Measurements from ENCODE around the gene DPH2. TPM values are rescaled to one million over a fixed set of nuclear protein-coding genes. Genes with fewer than 3 reads are reported as not detected.

The DPH2 gene
- total and polyA plus RNA-seq, 10 of the 15 experiments (the other 5 are each of a cell fraction or from before 2014, with no cell fraction given) = 13.1 to 82.9 (median 52.0) TPM

DNA sequence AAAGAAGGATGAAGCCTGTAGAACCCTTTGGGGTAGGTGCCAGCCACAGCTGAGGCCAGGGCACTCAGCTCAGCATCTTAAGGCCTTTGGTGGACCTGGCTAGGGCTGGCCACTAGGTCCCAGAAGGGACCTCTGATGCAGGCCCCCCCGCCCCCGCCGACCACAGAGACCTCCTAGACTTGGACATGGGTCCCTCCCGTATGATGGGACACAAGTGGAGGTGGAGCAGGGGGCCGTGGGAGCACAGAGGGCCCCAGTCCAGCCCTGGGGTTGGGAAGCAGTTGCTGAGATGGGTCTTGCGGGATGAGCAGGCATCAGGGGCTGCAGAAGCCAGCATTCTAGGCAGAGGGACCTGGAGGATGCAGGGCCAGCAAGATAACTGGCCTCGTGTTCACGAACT, 12.4 kb downstream of the DPH2 start:
- in situ Hi-C loops (cut with MboI) = no loop called here
- intact Hi-C loops (cut with micrococcal nuclease; ENCODE audit: unreplicated experiment) = no loop called here
- peaks cover 20% of the 10 kb centered on the region for H3K4me1 ChIP-seq (ENCODE audit: control insufficient read depth, insufficient read depth, low read length)
- H3K4me2 ChIP-seq (ENCODE audit: control insufficient read depth, insufficient read depth) = no peak overlapping the region
- H3K9me3 ChIP-seq (replicated peaks; ENCODE audit: control insufficient read depth, insufficient read depth, low read length) = no peaks in the 10 kb centered on the region
- no peak overlapping the region for H3K4me3 ChIP-seq
- RAD21 ChIA-PET (ENCODE audit: unreplicated experiment) = no interaction called here
- 94% methylated on average over 8 of the region's 8 CpGs for WGBS (ENCODE audit: insufficient coverage, insufficient replicate concordance, low lambda C conversion rate, missing lambda C conversion rate)
- H3K27me3 ChIP-seq (replicated peaks in 1 of 2; ENCODE audit: control insufficient read depth in 2 of 2, insufficient read depth in 2 of 2, low read length in 1 of 2) = no peaks in the 10 kb centered on the region
- ATAC-seq (no peak), FAIRE-seq (no peak), DNase-seq (ENCODE audit: low read depth, low spot score) (no peak)
- H3K36me3 ChIP-seq (ENCODE audit: control insufficient read depth in 2 of 2, insufficient read depth in 2 of 2, low read length in 1 of 2) = peaks cover 0 to 4% of the 10 kb centered on the region in 2 experiments; a peak in 3 of 4 replicates
- TF ChIP-seq IKZF2 (IDR thresholded peaks at IDR 0.05) (no peak), ZSCAN29 (IDR thresholded peaks at IDR 0.05) (no peak), DPF2 (IDR thresholded peaks at IDR 0.05) (no peak), HDGF (IDR thresholded peaks at IDR 0.05) (no peak), NFYA (IDR thresholded peaks at IDR 0.05; ENCODE audit: borderline replicate concordance, low read depth, low read length) (no peak), POU2F2 (IDR thresholded peaks at IDR 0.05; ENCODE audit: borderline replicate concordance, low read depth, low read length) (no peak), SMAD5 (IDR thresholded peaks at IDR 0.05; ENCODE audit: low read depth) (no peak)
- TF ChIP-seq, protein P1, sequence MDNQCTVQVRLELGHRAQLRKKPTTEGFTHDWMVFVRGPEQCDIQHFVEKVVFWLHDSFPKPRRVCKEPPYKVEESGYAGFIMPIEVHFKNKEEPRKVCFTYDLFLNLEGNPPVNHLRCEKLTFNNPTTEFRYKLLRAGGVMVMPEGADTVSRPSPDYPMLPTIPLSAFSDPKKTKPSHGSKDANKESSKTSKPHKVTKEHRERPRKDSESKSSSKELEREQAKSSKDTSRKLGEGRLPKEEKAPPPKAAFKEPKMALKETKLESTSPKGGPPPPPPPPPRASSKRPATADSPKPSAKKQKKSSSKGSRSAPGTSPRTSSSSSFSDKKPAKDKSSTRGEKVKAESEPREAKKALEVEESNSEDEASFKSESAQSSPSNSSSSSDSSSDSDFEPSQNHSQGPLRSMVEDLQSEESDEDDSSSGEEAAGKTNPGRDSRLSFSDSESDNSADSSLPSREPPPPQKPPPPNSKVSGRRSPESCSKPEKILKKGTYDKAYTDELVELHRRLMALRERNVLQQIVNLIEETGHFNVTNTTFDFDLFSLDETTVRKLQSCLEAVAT (IDR thresholded peaks at IDR 0.05) = no peak
- TF ChIP-seq, protein P2, sequence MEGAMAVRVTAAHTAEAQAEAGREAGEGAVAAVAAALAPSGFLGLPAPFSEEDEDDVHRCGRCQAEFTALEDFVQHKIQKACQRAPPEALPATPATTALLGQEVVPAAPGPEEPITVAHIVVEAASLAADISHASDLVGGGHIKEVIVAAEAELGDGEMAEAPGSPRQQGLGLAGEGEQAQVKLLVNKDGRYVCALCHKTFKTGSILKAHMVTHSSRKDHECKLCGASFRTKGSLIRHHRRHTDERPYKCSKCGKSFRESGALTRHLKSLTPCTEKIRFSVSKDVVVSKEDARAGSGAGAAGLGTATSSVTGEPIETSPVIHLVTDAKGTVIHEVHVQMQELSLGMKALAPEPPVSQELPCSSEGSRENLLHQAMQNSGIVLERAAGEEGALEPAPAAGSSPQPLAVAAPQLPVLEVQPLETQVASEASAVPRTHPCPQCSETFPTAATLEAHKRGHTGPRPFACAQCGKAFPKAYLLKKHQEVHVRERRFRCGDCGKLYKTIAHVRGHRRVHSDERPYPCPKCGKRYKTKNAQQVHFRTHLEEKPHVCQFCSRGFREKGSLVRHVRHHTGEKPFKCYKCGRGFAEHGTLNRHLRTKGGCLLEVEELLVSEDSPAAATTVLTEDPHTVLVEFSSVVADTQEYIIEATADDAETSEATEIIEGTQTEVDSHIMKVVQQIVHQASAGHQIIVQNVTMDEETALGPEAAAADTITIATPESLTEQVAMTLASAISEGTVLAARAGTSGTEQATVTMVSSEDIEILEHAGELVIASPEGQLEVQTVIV (IDR thresholded peaks at IDR 0.05; ENCODE audit: borderline replicate concordance, partially characterized antibody) = no peak
- peaks cover 23% of the 10 kb centered on the region for H3K79me2 ChIP-seq (ENCODE audit: control insufficient read depth, insufficient read depth, low read length)
- H2AFZ ChIP-seq (ENCODE audit: control insufficient read depth, low read depth, low read length) = no peak overlapping the region
- H4K20me1 ChIP-seq (ENCODE audit: control insufficient read depth, insufficient read depth) = no peaks in the 10 kb centered on the region
- no peak overlapping the region for H3K9ac ChIP-seq (ENCODE audit: control insufficient read depth, insufficient read depth, low read length)
- CTCF ChIA-PET = no interaction called here
- SMC1A ChIA-PET (ENCODE audit: uncharacterized antibody, unreplicated experiment) = no interaction called here
- H3K27ac ChIP-seq (ENCODE audit: control insufficient read depth, insufficient read depth) = no peak overlapping the region
- POLR2A ChIA-PET = no interaction called here
- BruUV-seq (replicated peaks) = no TSS peak

Measured in GM12878 (cell line).